OCI-LY7 (cell line): Measurements from ENCODE around the gene AKT1. TPM values are rescaled to one million over a fixed set of nuclear protein-coding genes. Genes with fewer than 3 reads are reported as not detected.

Source experiments
- BruUV-seq: library from RNA; stranded (reverse); fragments of 400-500 nt; replicated peaks from 2 replicates; lab custom pipeline; 2021; lab: Mats Ljungman, UMichigan
- CTCF ChIA-PET: fragments of 300-600 bp; sonication (Branson Sonifier 250); formaldehyde crosslinking; loops from one replicate; lab custom pipeline; 2022; ENCODE audit warnings: antibody characterized with exemption; ENCODE audit not compliant: unreplicated experiment; lab: Charles Lee
- POLR2A ChIA-PET: fragments of 300-600 bp; sonication (Branson Sonifier 250); formaldehyde crosslinking; loops from one replicate; lab custom pipeline; 2022; ENCODE audit warnings: antibody characterized with exemption; lab: Charles Lee
- DNase-seq: peaks from one replicate; pipeline ENCODE4 v3.0.0-alpha.2; 2015; ENCODE audit warnings: low spot score
- H2AFZ ChIP-seq: fragments of 200-600 bp; sonication (generic), shearing (Covaris generic); 2 replicates; pipeline ENCODE4 v1.6.1; 2014; ENCODE audit warnings: mild to moderate bottlenecking, antibody characterized with exemption, low read length, moderate library complexity
- H3K27ac ChIP-seq: fragments of 200-600 bp; sonication (generic); 2 replicates; pipeline ENCODE4 v1.5.1; 2014; ENCODE audit warnings: mixed run types, low read depth, mild to moderate bottlenecking, moderate library complexity, low read length, inconsistent platforms; ENCODE audit not compliant: poor library complexity, severe bottlenecking
- H3K36me3 ChIP-seq: fragments of 200-600 bp; sonication (generic); 2 replicates; pipeline ENCODE4 v1.6.1; 2014; ENCODE audit warnings: mild to moderate bottlenecking, antibody characterized with exemption, low read length, moderate library complexity, mixed read lengths; ENCODE audit not compliant: insufficient read depth
- H3K4me1 ChIP-seq: fragments of 200-600 bp; sonication (generic); 2 replicates; pipeline ENCODE4 v1.5.1; 2014; ENCODE audit warnings: mild to moderate bottlenecking, low read length; ENCODE audit not compliant: insufficient read depth, poor library complexity, severe bottlenecking
- H3K4me2 ChIP-seq: fragments of 200-600 bp; sonication (generic); 2 replicates; pipeline ENCODE4 v1.6.1; 2014; ENCODE audit warnings: mild to moderate bottlenecking, low read length
- H3K4me3 ChIP-seq: fragments of 200-600 bp; sonication (generic); 2 replicates; pipeline ENCODE4 v1.5.1; 2014; ENCODE audit warnings: mild to moderate bottlenecking, low read depth, low read length; ENCODE audit not compliant: poor library complexity, severe bottlenecking
- H3K79me2 ChIP-seq: fragments of 200-600 bp; sonication (generic); 2 replicates; pipeline ENCODE4 v1.6.1; 2016; ENCODE audit warnings: low read depth, mild to moderate bottlenecking, low read length, moderate library complexity, mixed read lengths; ENCODE audit not compliant: insufficient read depth
- H3K9me2 ChIP-seq: fragments of 200-600 bp; sonication (generic); 2 replicates; pipeline ENCODE4 v1.6.1; 2016; ENCODE audit warnings: mild to moderate bottlenecking, low read length, mixed read lengths; ENCODE audit not compliant: insufficient read depth
- H3K9me3 ChIP-seq: fragments of 200-600 bp; sonication (generic); 2 replicates; pipeline ENCODE4 v1.6.1; 2014; ENCODE audit warnings: mild to moderate bottlenecking, mixed run types, low read length, mixed read lengths
- H4K20me1 ChIP-seq: fragments of 200-600 bp; sonication (generic); 2 replicates; pipeline ENCODE4 v1.6.1; 2014; ENCODE audit warnings: mild to moderate bottlenecking, antibody characterized with exemption, low read length, moderate library complexity, mixed read lengths; ENCODE audit not compliant: insufficient read depth
- EZH2phosphoT487 ChIP-seq: fragments of 200-600 bp; sonication (generic); IDR thresholded peaks from 2 replicates; pipeline ENCODE4 v1.6.1; 2018; ENCODE audit warnings: low read depth, borderline replicate concordance, mild to moderate bottlenecking, mixed run types, antibody characterized with exemption, low read length, moderate library complexity, mixed read lengths
- intact Hi-C: fragments of 100-400 bp; cut with micrococcal nuclease; formaldehyde crosslinking; loops from one replicate; pipeline ENCODE4 v1.10.0; 2022; ENCODE audit not compliant: unreplicated experiment
- total RNA-seq, 2 experiments: library from RNA; depleted of rRNA in 1 of 2; stranded (reverse); fragments of >200 nt in 1 of 2; shearing (Covaris generic) in 1 of 2; gene quantifications; 2 replicates each; pipeline ENCODE4 v1.2.3, GENCODE V29; 2014 to 2022
- TF ChIP-seq, protein P1 (sequence below): fragments of 200-600 bp; sonication (generic); conservative IDR thresholded peaks from 2 replicates; pipeline ENCODE4 v1.5.1; 2014; ENCODE audit warnings: mild to moderate bottlenecking, antibody characterized with exemption, low read length, moderate library complexity, mixed read lengths

The AKT1 gene
- total RNA-seq, 2 experiments from 2014 or later: 75.4 to 108 TPM

GRCh38 chr14:104794099-104794498 lies 1.4 kb downstream of the AKT1 start:
- peak; percentile 39 for DNase-seq
- Histone ChIP-seq H2AFZ (no peak overlapping the region), H3K9me3 (no peaks in the 10 kb centered on the region), H3K4me1 (peaks cover 21% of the 10 kb centered on the region), H4K20me1 (peaks cover 9% of the 10 kb centered on the region; the same call in 1 of the 2 replicates), H3K4me3 (peak overlapping the region; percentile 93), H3K79me2 (no peaks in the 10 kb centered on the region), H3K36me3 (peaks cover 4% of the 10 kb centered on the region; the same call in 1 of the 2 replicates), H3K4me2 (peak overlapping the region; percentile 100), H3K27ac (no peak overlapping the region), H3K9me2 (no peaks in the 10 kb centered on the region)
- BruUV-seq: TSS peak; percentile 68
- ChIA-PET CTCF (no interaction called here), POLR2A (no interaction called here)
- intact Hi-C loops: loop anchor here (1.0 kb wide), 1 partner anchor 41 kb away; the partner anchor contains the start of gene SIVA1
- TF ChIP-seq EZH2phosphoT487: no peak
- TF ChIP-seq, protein P1, sequence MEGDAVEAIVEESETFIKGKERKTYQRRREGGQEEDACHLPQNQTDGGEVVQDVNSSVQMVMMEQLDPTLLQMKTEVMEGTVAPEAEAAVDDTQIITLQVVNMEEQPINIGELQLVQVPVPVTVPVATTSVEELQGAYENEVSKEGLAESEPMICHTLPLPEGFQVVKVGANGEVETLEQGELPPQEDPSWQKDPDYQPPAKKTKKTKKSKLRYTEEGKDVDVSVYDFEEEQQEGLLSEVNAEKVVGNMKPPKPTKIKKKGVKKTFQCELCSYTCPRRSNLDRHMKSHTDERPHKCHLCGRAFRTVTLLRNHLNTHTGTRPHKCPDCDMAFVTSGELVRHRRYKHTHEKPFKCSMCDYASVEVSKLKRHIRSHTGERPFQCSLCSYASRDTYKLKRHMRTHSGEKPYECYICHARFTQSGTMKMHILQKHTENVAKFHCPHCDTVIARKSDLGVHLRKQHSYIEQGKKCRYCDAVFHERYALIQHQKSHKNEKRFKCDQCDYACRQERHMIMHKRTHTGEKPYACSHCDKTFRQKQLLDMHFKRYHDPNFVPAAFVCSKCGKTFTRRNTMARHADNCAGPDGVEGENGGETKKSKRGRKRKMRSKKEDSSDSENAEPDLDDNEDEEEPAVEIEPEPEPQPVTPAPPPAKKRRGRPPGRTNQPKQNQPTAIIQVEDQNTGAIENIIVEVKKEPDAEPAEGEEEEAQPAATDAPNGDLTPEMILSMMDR: no peak

GRCh38 chr14:104793703-104793959 lies 1.9 kb downstream of the AKT1 start:
- Histone ChIP-seq H3K4me2 (peak overlapping the region; percentile 100; the same call in 1 of the 2 replicates), H3K27ac (no peak overlapping the region), H3K4me3 (peak overlapping the region; percentile 93), H3K9me3 (no peaks in the 10 kb centered on the region), H3K36me3 (peaks cover 4% of the 10 kb centered on the region; the same call in 1 of the 2 replicates), H3K9me2 (no peaks in the 10 kb centered on the region), H3K79me2 (no peaks in the 10 kb centered on the region), H4K20me1 (peaks cover 9% of the 10 kb centered on the region; the same call in 1 of the 2 replicates), H3K4me1 (peaks cover 21% of the 10 kb centered on the region), H2AFZ (no peak overlapping the region)
- intact Hi-C loops: no loop called here
- TF ChIP-seq, protein P1: no peak
- TF ChIP-seq EZH2phosphoT487: no peak
- POLR2A ChIA-PET: no interaction called here
- no peak for DNase-seq
- CTCF ChIA-PET: no interaction called here
- no TSS peak for BruUV-seq

- BruUV-seq: no TSS peak
- peaks cover 4% of the 10 kb centered on the region; the same call in 1 of the 2 replicates for H3K36me3 ChIP-seq
- peaks cover 9% of the 10 kb centered on the region; the same call in 1 of the 2 replicates for H4K20me1 ChIP-seq
These were observed 2.4 kb downstream of the AKT1 start for GRCh38 chr14:104792945-104793702.

More at GRCh38 chr14:104792945-104793702, 2.4 kb downstream of the AKT1 start:
- no peaks in the 10 kb centered on the region for H3K79me2 ChIP-seq
- no peak for DNase-seq
- no peak for TF ChIP-seq EZH2phosphoT487
- TF ChIP-seq, protein P1: no peak
- H3K9me2 ChIP-seq: no peaks in the 10 kb centered on the region
- H3K4me1 ChIP-seq: peaks cover 21% of the 10 kb centered on the region
- no peak overlapping the region for H3K27ac ChIP-seq
- intact Hi-C loops: no loop called here
- ChIA-PET POLR2A (no interaction called here), CTCF (no interaction called here)
- H3K4me2 ChIP-seq: peak overlapping the region; percentile 100; the same call in 1 of the 2 replicates
- H3K4me3 ChIP-seq: no peak overlapping the region
- no peak overlapping the region for H2AFZ ChIP-seq
- no peaks in the 10 kb centered on the region for H3K9me3 ChIP-seq
